Ascending aorta (tissue), 2 donors: ENCODE data around the gene YOD1. TPM values are rescaled to one million over a fixed set of nuclear protein-coding genes. Genes with fewer than 3 reads are reported as not detected.

Source experiments
- DNase-seq, 2 donors: peaks; one replicate each; pipeline ENCODE4 v3.0.0-alpha.2; 2019; ENCODE audit warnings: low spot score in 2 of 2
- H3K27ac ChIP-seq, 2 donors: fragments of 200-600 bp; sonication (generic); one replicate each; pipeline ENCODE4 v1.5.1; 2016 to 2017; ENCODE audit warnings: mild to moderate bottlenecking in 1 of 2
- H3K27me3 ChIP-seq: fragments of 200-600 bp; sonication (generic); one replicate; pipeline ENCODE4 v1.5.1; 2017
- H3K36me3 ChIP-seq, 2 donors: fragments of 200-600 bp; sonication (generic); one replicate each; pipeline ENCODE4 v1.5.1; 2016
- H3K4me1 ChIP-seq, 2 donors: fragments of 200-600 bp; sonication (generic); one replicate each; pipeline ENCODE4 v1.5.1; 2016 to 2017; ENCODE audit warnings: mild to moderate bottlenecking in 1 of 2
- H3K4me3 ChIP-seq, 2 donors: fragments of 200-600 bp; sonication (generic); one replicate each; pipeline ENCODE4 v1.5.1; 2016 to 2017; ENCODE audit warnings: mild to moderate bottlenecking in 1 of 2
- H3K9me3 ChIP-seq, 2 donors: fragments of 200-600 bp; sonication (generic); one replicate each; pipeline ENCODE4 v1.5.1; 2016
- CTCF ChIP-seq, 3 experiments: fragments of 200-600 bp in 2 of 3; fragments of 450-650 bp in 1 of 3; sonication (generic) in 2 of 3; IDR thresholded peaks; one replicate each; pipeline ENCODE4 v1.5.1; 2016 to 2019; ENCODE audit warnings: antibody characterized with exemption in 3 of 3, mild to moderate bottlenecking in 1 of 3, moderate library complexity in 1 of 3
- intact Hi-C: fragments of 100-400 bp; cut with DNase I; formaldehyde crosslinking; loops from one replicate; pipeline ENCODE4 v1.15.1; 2023
- total RNA-seq: library from RNA; depleted of rRNA; stranded (reverse); fragments of >200 nt; gene quantifications from one replicate; pipeline ENCODE4 v1.1.0, GENCODE V29; 2016

YOD1 gene
- total RNA-seq, 1 donor from 2014 or later: 4.0 TPM

DNA sequence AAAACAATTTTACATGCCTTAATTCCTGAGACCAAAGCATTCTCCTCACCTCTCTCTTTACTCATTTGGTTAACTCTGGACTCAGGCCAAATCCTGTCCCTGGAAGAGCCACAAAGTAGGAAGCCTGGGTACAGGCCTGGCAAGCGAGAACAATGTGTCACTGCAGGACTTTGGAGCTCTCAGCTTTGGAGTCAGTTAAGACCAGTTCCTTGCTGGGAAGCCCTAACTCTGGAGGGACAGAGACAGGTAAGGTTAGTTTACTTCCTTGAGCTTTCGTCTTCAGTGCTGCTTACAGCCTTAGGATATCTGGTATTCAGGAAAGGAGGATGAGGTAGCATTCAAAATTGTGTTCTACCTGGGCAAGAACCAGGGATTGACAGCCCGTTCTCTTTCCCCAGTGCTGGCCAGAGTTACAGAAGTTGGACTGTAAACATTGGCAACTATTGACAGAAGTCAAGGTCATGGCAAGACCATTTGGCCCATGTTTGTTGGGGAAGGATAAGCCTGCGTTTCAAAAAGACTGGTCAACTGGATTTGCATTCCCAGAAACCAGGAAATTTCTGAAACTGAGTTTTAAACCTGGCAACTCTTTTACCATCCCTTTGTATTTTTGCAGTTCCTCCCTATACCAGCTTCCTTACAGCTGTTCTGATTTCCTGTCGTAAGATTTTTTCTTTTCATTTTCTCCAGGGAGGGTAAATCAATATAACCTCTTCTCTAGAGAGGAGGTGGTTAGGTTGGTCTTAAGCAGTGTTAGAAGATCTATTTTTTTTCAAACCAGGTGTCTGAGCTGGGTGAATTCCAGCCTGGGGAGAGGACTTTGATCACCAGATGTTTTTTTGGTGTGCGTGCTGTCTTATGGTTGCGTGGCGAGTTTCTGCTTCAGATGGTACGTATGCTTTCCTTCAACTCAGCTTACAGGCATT lies 38.0 kb upstream of the YOD1 start, which contains the start of gene C4BPB:
C4BPB (plus strand) TSS at position 160 of the 926 bp plus-strand sequence; CDS start at position 832, 672 bp downstream.
- no peak within 1 kb of the TSS for H3K27ac ChIP-seq
- no peak for TF ChIP-seq CTCF (IDR thresholded peaks at IDR 0.05)
- no peaks in the 10 kb centered on the region for H3K36me3 ChIP-seq
- intact Hi-C loops: no loop called here
- DNase-seq: no peak
- no peaks in the 10 kb centered on the region for H3K9me3 ChIP-seq
- H3K27me3 ChIP-seq: no peaks in the 10 kb centered on the region
- H3K4me1 ChIP-seq: peaks cover 0 to 2% of the 10 kb centered on the region in 2 donors
- H3K4me3 ChIP-seq: no peak within 1 kb of the TSS

- no peaks in the 10 kb centered on the region for H3K9me3 ChIP-seq
- no peak for TF ChIP-seq CTCF (IDR thresholded peaks at IDR 0.05)
- no peak overlapping the region for H3K27ac ChIP-seq
- H3K4me1 ChIP-seq: peaks cover 0 to 2% of the 10 kb centered on the region in 2 donors
- H3K36me3 ChIP-seq: no peaks in the 10 kb centered on the region
- H3K27me3 ChIP-seq: no peaks in the 10 kb centered on the region
- intact Hi-C loops: no loop called here
- DNase-seq: no peak
- H3K4me3 ChIP-seq: no peak overlapping the region
Measured at GRCh38 chr1:207088161-207088560, 37.2 kb upstream of the YOD1 start.

DNA sequence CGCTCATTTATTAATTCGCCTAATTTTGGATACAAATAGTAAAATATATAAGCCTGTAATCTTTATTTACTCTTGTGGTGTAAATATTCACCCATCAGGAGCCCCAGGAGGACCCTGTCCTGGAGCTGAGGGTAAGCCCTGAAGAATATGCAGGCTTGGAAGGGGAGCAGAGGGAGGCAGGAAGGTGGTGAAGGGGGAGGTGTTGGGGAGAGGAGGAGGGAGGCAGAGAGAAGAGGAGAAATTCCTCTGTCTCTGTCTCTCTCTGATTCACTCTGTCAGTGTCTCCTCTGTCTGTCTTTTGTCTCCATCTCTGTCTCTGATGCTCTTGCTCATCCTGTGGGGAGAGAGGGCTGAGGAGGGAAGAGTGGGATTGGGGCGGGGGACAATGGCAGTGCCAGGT lies 34.9 kb upstream of the YOD1 start:
- no peak for DNase-seq
- H3K27ac ChIP-seq: no peak overlapping the region
- intact Hi-C loops: loop anchor here (2.0 kb wide), 2 partner anchors 41 to 319 kb away; no protein-coding TSS in a partner anchor
- H3K4me3 ChIP-seq: no peak overlapping the region
- peaks cover 0 to 2% of the 10 kb centered on the region in 2 donors for H3K4me1 ChIP-seq
- H3K27me3 ChIP-seq: no peaks in the 10 kb centered on the region
- no peaks in the 10 kb centered on the region for H3K36me3 ChIP-seq
- TF ChIP-seq CTCF (IDR thresholded peaks at IDR 0.05): no peak
- H3K9me3 ChIP-seq: no peaks in the 10 kb centered on the region

- no peaks in the 10 kb centered on the region for H3K27me3 ChIP-seq
- no peaks in the 10 kb centered on the region for H3K9me3 ChIP-seq
- TF ChIP-seq CTCF (IDR thresholded peaks at IDR 0.05): peak; percentile 34 to 56 (median 41)
- no peak overlapping the region for H3K27ac ChIP-seq
- H3K4me1 ChIP-seq: peaks cover 0 to 2% of the 10 kb centered on the region in 2 donors
- no peak for DNase-seq
- no peak overlapping the region for H3K4me3 ChIP-seq
- no peaks in the 10 kb centered on the region for H3K36me3 ChIP-seq
- intact Hi-C loops: loop anchor here (2.0 kb wide), 1 partner anchor 320 kb away; no protein-coding TSS in a partner anchor
Measured at GRCh38 chr1:207084701-207085180, 33.7 kb upstream of the YOD1 start.

- TF ChIP-seq CTCF (IDR thresholded peaks at IDR 0.05): no peak
- Histone ChIP-seq H3K27me3 (no peaks in the 10 kb centered on the region), H3K4me3 (no peak overlapping the region), H3K27ac (no peak overlapping the region), H3K36me3 (no peaks in the 10 kb centered on the region), H3K9me3 (no peaks in the 10 kb centered on the region), H3K4me1 (peaks cover 0 to 2% of the 10 kb centered on the region in 2 donors)
- intact Hi-C loops: loop anchor here (2.0 kb wide), 1 partner anchor 321 kb away; no protein-coding TSS in a partner anchor
- DNase-seq: no peak
Measured at GRCh38 chr1:207084232-207084631, 33.2 kb upstream of the YOD1 start.
